GM12878 (cell line): ENCODE data around the gene CD200R1. TPM values are rescaled to one million over a fixed set of nuclear protein-coding genes. Genes with fewer than 3 reads are reported as not detected.

Source experiments
- ATAC-seq: fragments of 200-7000 bp; cut with Tn5 transposase; 3 replicates; pipeline ENCODE4 v1.9.1; 2020; ENCODE audit warnings: mild to moderate bottlenecking, moderate library complexity
- Bru-seq: library from RNA; stranded (reverse); fragments of 400-500 nt; gene quantifications from one replicate; lab custom pipeline; 2021; lab: Mats Ljungman, UMichigan
- BruChase-seq, 2 experiments: library from RNA; stranded (reverse); fragments of 400-500 nt; gene quantifications; one replicate each; lab custom pipeline; 2021; lab: Mats Ljungman, UMichigan
- BruUV-seq: library from RNA; stranded (reverse); fragments of 400-500 nt; replicated peaks from 2 replicates; lab custom pipeline; 2021; lab: Mats Ljungman, UMichigan
- CTCF ChIA-PET: fragments of 300-600 bp; sonication (Branson Sonifier 250); formaldehyde crosslinking; extraction: SDS; loops from one replicate; lab custom pipeline; 2021; ENCODE audit warnings: inconsistent platforms; lab: Yijun Ruan, JAX
- POLR2A ChIA-PET: fragments of 350-600 bp; formaldehyde crosslinking; extraction: SDS; loops from one replicate; lab custom pipeline; 2021; ENCODE audit warnings: inconsistent platforms; lab: Charles Lee
- RAD21 ChIA-PET: fragments of 300-600 bp; sonication (Branson Sonifier 250); formaldehyde crosslinking; loops from one replicate; lab custom pipeline; 2023; ENCODE audit warnings: antibody characterized with exemption; ENCODE audit not compliant: unreplicated experiment; lab: Charles Lee
- SMC1A ChIA-PET: fragments of 300-600 bp; sonication (Branson Sonifier 250); formaldehyde crosslinking; loops from one replicate; lab custom pipeline; 2023; ENCODE audit not compliant: unreplicated experiment, uncharacterized antibody; lab: Charles Lee
- DNase-seq: peaks from one replicate; pipeline ENCODE4 v3.0.0-alpha.2; 2011; ENCODE audit warnings: low read depth, low spot score
- FAIRE-seq: peaks from 3 replicates; lab custom pipeline; 2011; peaks lifted over from hg19 to GRCh38; lab: Jason Lieb, UNC
- H2AFZ ChIP-seq: 2 replicates; pipeline ENCODE4 v1.6.0; 2011; ENCODE audit warnings: low read depth, low read length, control low read depth; ENCODE audit not compliant: control insufficient read depth
- H3K27ac ChIP-seq: 2 replicates; pipeline ENCODE4 v1.5.1; 2011; ENCODE audit warnings: control low read depth; ENCODE audit not compliant: control insufficient read depth, insufficient read depth
- H3K27me3 ChIP-seq, 2 experiments: replicated peaks in 1 of 2; 2 replicates each; pipeline versions ENCODE4 v1.6.0 to v1.6.1; 2011; ENCODE audit warnings: low read length in 1 of 2; ENCODE audit not compliant: control insufficient read depth in 2 of 2, insufficient read depth in 2 of 2
- H3K36me3 ChIP-seq, 2 experiments: 2 replicates each; pipeline ENCODE4 v1.5.1; 2011; ENCODE audit warnings: low read length in 1 of 2; ENCODE audit not compliant: control insufficient read depth in 2 of 2, insufficient read depth in 2 of 2
- H3K4me1 ChIP-seq: 2 replicates; pipeline ENCODE4 v1.6.1; 2011; ENCODE audit warnings: mild to moderate bottlenecking, low read length, moderate library complexity, mixed read lengths; ENCODE audit not compliant: control insufficient read depth, insufficient read depth
- H3K4me2 ChIP-seq: 2 replicates; pipeline ENCODE4 v1.6.0; 2011; ENCODE audit warnings: control low read depth; ENCODE audit not compliant: control insufficient read depth, insufficient read depth
- H3K4me3 ChIP-seq: fragments of 200-600 bp; sonication (generic); 2 replicates; pipeline ENCODE4 v1.5.1; 2016
- H3K79me2 ChIP-seq: 2 replicates; pipeline ENCODE4 v1.6.0; 2011; ENCODE audit warnings: low read length; ENCODE audit not compliant: control insufficient read depth, insufficient read depth
- H3K9ac ChIP-seq: 2 replicates; pipeline ENCODE4 v1.8.0; 2011; ENCODE audit warnings: low read length, control low read depth, mixed read lengths; ENCODE audit not compliant: control insufficient read depth, insufficient read depth
- H3K9me3 ChIP-seq: replicated peaks from 3 replicates; pipeline ENCODE4 v1.5.1; 2011; ENCODE audit warnings: mild to moderate bottlenecking, low read length; ENCODE audit not compliant: control insufficient read depth, insufficient read depth
- H4K20me1 ChIP-seq: 2 replicates; pipeline ENCODE4 v1.6.0; 2011; ENCODE audit not compliant: control insufficient read depth, insufficient read depth
- EZH2 ChIP-seq: IDR thresholded peaks from 2 replicates; pipeline ENCODE4 v1.6.1; 2012; ENCODE audit warnings: low read depth, mild to moderate bottlenecking, control low read depth, inconsistent platforms, low read length, borderline replicate concordance; ENCODE audit not compliant: control insufficient read depth
- MTA2 ChIP-seq: fragments of 450-650 bp; IDR thresholded peaks from 2 replicates; pipeline ENCODE4 v1.6.1; 2016; ENCODE audit warnings: low read depth, mild to moderate bottlenecking, moderate library complexity
- WGBS: methylation state at CpG from one replicate; pipeline ENCODE4 v1.1.6; 2016; ENCODE audit warnings: low lambda C conversion rate; ENCODE audit not compliant: insufficient replicate concordance, insufficient coverage; ENCODE audit errors: missing lambda C conversion rate; 5-methylcytosine and 5-hydroxymethylcytosine counted together
- in situ Hi-C: fragments of 300-500 bp; cut with MboI; formaldehyde crosslinking; loops from 9 replicates; pipeline ENCODE4 v1.14.3; 2018; ENCODE audit warnings: mixed read lengths
- intact Hi-C: fragments of 100-400 bp; cut with micrococcal nuclease; formaldehyde crosslinking; loops from one replicate; pipeline ENCODE4 v1.14.2; 2022; ENCODE audit not compliant: unreplicated experiment
- long read RNA-seq, 2 experiments: library from polyadenylated mRNA; unstranded; transcript quantifications; one replicate each; pipeline ENCODE4 v2.0.0, GENCODE V29; 2019 to 2020
- polyA minus RNA-seq, 3 experiments: library from RNA; depleted of rRNA, polyadenylated mRNA; stranded (reverse); fragments of >200 nt; gene quantifications; 2 replicates each; pipeline ENCODE4 v1.2.3, GENCODE V29; 2011
- polyA plus RNA-seq, 11 experiments: library from polyadenylated mRNA; depleted of rRNA in 4 of 11; unstranded in 6 of 11; stranded (reverse) in 5 of 11; fragments of >200 nt; fragmentation: Nextera tagmentation in 4 of 11; fragmentation: Illumina TruSeq in 1 of 11; extraction: Ambion mirVana in 4 of 11; extraction: Trizol in 1 of 11; gene quantifications; 1 replicate in 1 of 11; 2 replicates in 10 of 11; pipeline versions ENCODE4 v1.2.1 to v1.2.3, GENCODE V29; 2011 to 2016; ENCODE audit warnings: inconsistent platforms in 2 of 11, missing spikeins in 2 of 11, low read depth in 1 of 11
- total RNA-seq, 4 experiments: library from RNA; depleted of rRNA in 3 of 4; stranded (reverse); fragments of >200 nt in 3 of 4; fragmentation: Illumina TruSeq in 1 of 4; extraction: Trizol in 1 of 4; gene quantifications; 2 replicates each; pipeline versions ENCODE4 v1.2.1 to v1.2.3, GENCODE V29; 2013 to 2021

Gene CD200R1, protein sequence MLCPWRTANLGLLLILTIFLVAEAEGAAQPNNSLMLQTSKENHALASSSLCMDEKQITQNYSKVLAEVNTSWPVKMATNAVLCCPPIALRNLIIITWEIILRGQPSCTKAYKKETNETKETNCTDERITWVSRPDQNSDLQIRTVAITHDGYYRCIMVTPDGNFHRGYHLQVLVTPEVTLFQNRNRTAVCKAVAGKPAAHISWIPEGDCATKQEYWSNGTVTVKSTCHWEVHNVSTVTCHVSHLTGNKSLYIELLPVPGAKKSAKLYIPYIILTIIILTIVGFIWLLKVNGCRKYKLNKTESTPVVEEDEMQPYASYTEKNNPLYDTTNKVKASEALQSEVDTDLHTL
- 0.17 and 0.21 TPM in 2 replicates for total RNA-seq (2013; cell fraction: nucleolus; rRNA removed)
- total RNA-seq (2014; rRNA removed): 0.73 and 0.82 TPM in 2 replicates
- total RNA-seq (2014; rRNA removed; fragmentation: Illumina TruSeq; extraction: Trizol): 0.88 and 0.98 TPM in 2 replicates
- total RNA-seq (2021): 0.87 and 0.90 TPM in 2 replicates
- 1.4 TPM for polyA plus RNA-seq (2011; ENCODE audit: low read depth)
- polyA plus RNA-seq (2011; rRNA removed): 0.12 and 0.15 TPM in 2 replicates
- polyA plus RNA-seq (2011; cell fraction: cytosol; rRNA removed): 0.03 and 0.07 TPM in 2 replicates
- polyA plus RNA-seq (2011; cell fraction: nucleus; rRNA removed): 0.25 and 0.28 TPM in 2 replicates
- polyA plus RNA-seq (2012): 1.8 and 3.4 TPM in 2 replicates
- polyA plus RNA-seq (2014; fragmentation: Illumina TruSeq; extraction: Trizol): 0.81 and 0.98 TPM in 2 replicates
- polyA plus RNA-seq (2014; fragmentation: Nextera tagmentation; extraction: Ambion mirVana): under 1 TPM; 0.90 to 0.93 TPM
- 0.60 and 1.1 TPM in 2 replicates for polyA plus RNA-seq (2014; rRNA removed)
- under 1 TPM; 0.55 to 0.59 TPM for polyA plus RNA-seq (2016; fragmentation: Nextera tagmentation; extraction: Ambion mirVana)
- 0.15 and 0.31 TPM in 2 replicates for polyA minus RNA-seq (2011; rRNA and poly(A)+ RNA removed)
- not detected in 2 replicates for polyA minus RNA-seq (2011; cell fraction: cytosol; rRNA and poly(A)+ RNA removed)
- 0.12 TPM in 1 of 2 replicates, not detected in the other for polyA minus RNA-seq (2011; cell fraction: nucleus; rRNA and poly(A)+ RNA removed)
- Bru-seq, nascent RNA: percentile 28 among the genes with signal in this experiment
- percentile 34 among the genes with signal in this experiment for BruChase-seq, experiment 1, labeled RNA remaining after a 6-hour chase
- percentile 46 among the genes with signal in this experiment for BruChase-seq, experiment 2, labeled RNA remaining after a 2-hour chase
- long read RNA-seq, experiment 1, partial matches to known transcripts: 0 of 1 reads
- long read RNA-seq, experiment 1, other reads (novel, unspliced or antisense): 0 of 1 reads
- long read RNA-seq, experiment 2, partial matches to known transcripts: 3 of 10 reads
- long read RNA-seq, experiment 2, other reads (novel, unspliced or antisense): 4 of 10 reads

DNA sequence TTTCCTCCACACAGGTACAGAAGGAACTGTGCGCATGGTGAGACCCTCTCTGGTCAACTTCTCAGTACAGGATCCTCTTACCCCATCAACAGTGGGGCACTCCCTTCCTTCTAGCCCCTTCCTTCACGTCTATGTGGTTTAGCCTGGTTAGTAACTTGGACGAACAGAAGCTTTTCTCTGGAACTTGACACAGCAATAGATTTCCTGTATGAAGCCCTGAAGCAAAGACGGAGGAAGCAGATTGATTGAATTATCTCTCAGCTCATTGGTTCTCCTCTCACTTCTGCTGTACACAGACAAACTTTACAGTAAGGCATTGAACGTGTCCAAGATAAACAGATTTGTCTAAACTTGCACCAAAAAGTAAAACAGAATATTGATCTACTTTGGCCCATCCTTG, at the start of gene CD200R1:
TSS of gene CD200R1 (minus strand) at position 210 of the 400 bp plus-strand sequence. CDS start 246 bp downstream, outside the sequence.
- BruUV-seq: no TSS peak

More for the DNA sequence above, at the start of gene CD200R1:
- WGBS: 0% methylated on average over 5 of the region's 5 CpGs
- ChIA-PET RAD21 (interaction anchor here (0.5 to 5.4 kb wide), 6 partner anchors 9 to 963 kb away, joined by 3 to 62 read pairs (median 4); no protein-coding TSS in a partner anchor), CTCF (interaction anchor here (1.0 to 3.4 kb wide), 5 partner anchors 9 to 392 kb away, joined by 3 to 33 read pairs (median 4); no protein-coding TSS in a partner anchor)
- Histone ChIP-seq H3K36me3 (no peaks in the 10 kb centered on the region), H2AFZ (peak within 1 kb of the TSS; percentile 92), H3K27me3 (no peaks in the 10 kb centered on the region), H3K79me2 (peaks cover 2% of the 10 kb centered on the region), H3K9ac (peak within 1 kb of the TSS; percentile 71), H3K4me1 (peaks cover 31% of the 10 kb centered on the region)
- no peak for DNase-seq
- no peak for ATAC-seq
- in situ Hi-C loops: loop anchor here (5.0 kb wide), 2 partner anchors 238 to 333 kb away; partner anchors contain the start of gene CCDC80
- TF ChIP-seq EZH2 (0 out of 2 replicates have a peak, but pooled peaks have one; percentile 26), MTA2 (no peak)
- TF ChIP-seq, all 136 proteins: peak for 1
- Histone ChIP-seq H3K9me3 (no peaks in the 10 kb centered on the region), H4K20me1 (no peaks in the 10 kb centered on the region), H3K4me3 (peak within 1 kb of the TSS; percentile 45), H3K4me2 (peak within 1 kb of the TSS; percentile 87), H3K27ac (peak within 1 kb of the TSS; percentile 77)
- intact Hi-C loops: loop anchor here (5.0 to 10.0 kb wide), 6 partner anchors 48 to 860 kb away; partner anchors contain the start of gene SLC9C1
- SMC1A ChIA-PET: interaction anchor here (1.0 to 6.8 kb wide), 8 partner anchors 8 to 332 kb away, joined by 3 to 89 read pairs (median 4); no protein-coding TSS in a partner anchor
- POLR2A ChIA-PET: interaction anchor here (0.5 kb wide), 1 partner anchor 214 kb away, joined by 4 read pairs; no protein-coding TSS in a partner anchor
- peak; percentile 44 for FAIRE-seq
